Measurements from ENCODE around the gene SCO1. TPM values are rescaled to one million over a fixed set of nuclear protein-coding genes. Genes with fewer than 3 reads are reported as not detected.

SCO1 gene
- total RNA-seq, 1 donor from 2014 or later = 29.8 TPM

DNA sequence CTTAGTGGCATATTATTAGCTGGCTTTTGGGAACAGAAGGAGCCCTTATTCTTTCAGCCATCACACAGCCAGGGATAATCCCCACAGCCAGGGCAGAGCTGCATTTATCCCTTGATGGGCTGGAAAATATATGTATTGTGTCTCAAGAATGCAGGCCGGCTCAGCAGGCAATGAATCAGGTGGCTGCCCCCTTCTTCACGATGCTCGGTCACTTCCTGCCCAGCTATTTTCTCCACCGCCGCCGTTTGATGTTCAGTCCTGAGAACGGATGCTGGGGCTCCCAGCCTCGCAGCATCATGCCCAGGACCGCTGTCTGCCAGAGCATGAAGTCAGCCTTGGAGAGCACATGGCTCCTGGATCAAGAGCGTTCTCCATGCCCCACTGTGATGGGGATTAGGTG, 35.9 kb downstream of the SCO1 start:
- Mint-ChIP-seq H3K27ac (no peak overlapping the region), H3K36me3 (peaks cover 7% of the 10 kb centered on the region), H3K4me3 (no peak overlapping the region), H3K4me1 (no peaks in the 10 kb centered on the region), H3K9me3 (no peaks in the 10 kb centered on the region), H3K27me3 (ENCODE audit: low read depth) (no peaks in the 10 kb centered on the region)
- DNase-seq (ENCODE audit: low spot score in 2 of 2, unreplicated experiment in 2 of 2) = no peak
- no peak for TF ChIP-seq CTCF (IDR thresholded peaks at IDR 0.05; ENCODE audit: unreplicated experiment)

DNA sequence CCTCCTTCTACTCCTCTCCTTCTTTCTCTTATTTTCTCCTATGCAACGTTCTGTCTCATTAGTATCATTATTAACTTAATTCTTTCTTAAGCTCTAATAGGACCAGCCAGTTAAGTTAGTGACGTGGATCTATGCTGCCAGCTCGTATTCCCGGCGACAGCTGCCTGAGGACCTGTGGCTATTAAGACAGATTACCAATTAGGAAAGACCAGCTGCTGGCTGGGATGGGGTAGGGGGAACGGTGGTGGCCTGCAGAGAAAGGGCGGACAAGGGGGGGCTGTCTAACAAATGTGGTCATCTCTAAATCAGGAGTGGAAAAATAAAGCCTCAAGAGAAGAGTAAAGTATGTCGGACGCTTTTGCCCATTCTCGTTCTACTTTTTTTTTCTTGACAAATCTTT, 39.5 kb downstream of the SCO1 start:
- Mint-ChIP-seq H3K27me3 (ENCODE audit: low read depth) (no peaks in the 10 kb centered on the region), H3K36me3 (peaks cover 4% of the 10 kb centered on the region), H3K4me1 (no peaks in the 10 kb centered on the region), H3K9me3 (no peaks in the 10 kb centered on the region), H3K27ac (no peak overlapping the region), H3K4me3 (no peak overlapping the region)
- no peak for TF ChIP-seq CTCF (IDR thresholded peaks at IDR 0.05; ENCODE audit: unreplicated experiment)
- DNase-seq (ENCODE audit: low spot score in 2 of 2, unreplicated experiment in 2 of 2) = no peak

GRCh38 chr17:10657148-10657547, 40.2 kb downstream of the SCO1 start, which contains the start of gene MYH3:
Gene MYH3, minus strand, starts transcription at chr17:10657309. Its CDS starts 2,245 bp downstream, at chr17:10655064.
- peaks cover 4% of the 10 kb centered on the region for H3K36me3 Mint-ChIP-seq
- H3K27me3 Mint-ChIP-seq (ENCODE audit: low read depth) = no peaks in the 10 kb centered on the region
- DNase-seq (ENCODE audit: low spot score in 2 of 2, unreplicated experiment in 2 of 2) = no peak
- no peaks in the 10 kb centered on the region for H3K4me1 Mint-ChIP-seq
- no peak within 1 kb of the TSS for H3K27ac Mint-ChIP-seq
- no peak within 1 kb of the TSS for H3K4me3 Mint-ChIP-seq
- TF ChIP-seq CTCF (IDR thresholded peaks at IDR 0.05; ENCODE audit: unreplicated experiment) = no peak
- no peaks in the 10 kb centered on the region for H3K9me3 Mint-ChIP-seq

GRCh38 chr17:10653987-10654386, 43.3 kb downstream of the SCO1 start:
- no peak for TF ChIP-seq CTCF (IDR thresholded peaks at IDR 0.05; ENCODE audit: unreplicated experiment)
- H3K27me3 Mint-ChIP-seq (ENCODE audit: low read depth) = no peaks in the 10 kb centered on the region
- H3K27ac Mint-ChIP-seq = no peak overlapping the region
- DNase-seq (ENCODE audit: low spot score in 2 of 2, unreplicated experiment in 2 of 2) = no peak
- no peaks in the 10 kb centered on the region for H3K4me1 Mint-ChIP-seq
- H3K36me3 Mint-ChIP-seq = no peaks in the 10 kb centered on the region
- no peaks in the 10 kb centered on the region for H3K9me3 Mint-ChIP-seq
- H3K4me3 Mint-ChIP-seq = no peak overlapping the region

GRCh38 chr17:10652984-10653659, 44.2 kb downstream of the SCO1 start:
- H3K27me3 Mint-ChIP-seq (ENCODE audit: low read depth) = no peaks in the 10 kb centered on the region
- no peaks in the 10 kb centered on the region for H3K9me3 Mint-ChIP-seq
- H3K4me1 Mint-ChIP-seq = no peaks in the 10 kb centered on the region
- no peak for TF ChIP-seq CTCF (IDR thresholded peaks at IDR 0.05; ENCODE audit: unreplicated experiment)
- H3K36me3 Mint-ChIP-seq = no peaks in the 10 kb centered on the region
- no peak for DNase-seq (ENCODE audit: low spot score in 2 of 2, unreplicated experiment in 2 of 2)
- H3K4me3 Mint-ChIP-seq = no peak overlapping the region
- H3K27ac Mint-ChIP-seq = no peak overlapping the region
